NCI-H1092 treated with DMSO at 0.1 percent for 48 hours (cell line): ENCODE measurements around the gene MICB.
"Not testable (repeated sequence)": the region's sequence is repeated elsewhere in the genome, so short reads cannot be mapped to it uniquely, and the experiment has no call there.

Experiments used
- DNase-seq: peaks from one replicate; lab custom pipeline; 2025; lab: John Stamatoyannopoulos, UW

The MICB gene

GRCh38 chr6:31509036-31509435 lies 11.1 kb downstream of the MICB start:
- not testable (repeated sequence) for DNase-seq

GRCh38 chr6:31510007-31510406 lies 12.1 kb downstream of the MICB start:
- no peak for DNase-seq

- no peak for DNase-seq
Measured at GRCh38 chr6:31513456-31514165, 15.7 kb downstream of the MICB start.

GRCh38 chr6:31521835-31522234 lies 23.9 kb downstream of the MICB start:
- no peak for DNase-seq

GRCh38 chr6:31525553-31525931 lies 27.6 kb downstream of the MICB start:
- no peak for DNase-seq

GRCh38 chr6:31525932-31526591 lies 28.1 kb downstream of the MICB start:
- DNase-seq, result no peak

GRCh38 chr6:31528307-31528777 lies 30.4 kb downstream of the MICB start:
- DNase-seq, result no peak

GRCh38 chr6:31528821-31529328 lies 30.9 kb downstream of the MICB start, which contains the start of gene MCCD1:
MCCD1 (plus strand) TSS chr6:31528962; CDS start chr6:31529015, 53 bp downstream.
- no peak for DNase-seq

GRCh38 chr6:31529329-31530150 lies 31.6 kb downstream of the MICB start:
- DNase-seq, result no peak

GRCh38 chr6:31530659-31531058 lies 32.7 kb downstream of the MICB start:
- no peak for DNase-seq

GRCh38 chr6:31531162-31531561 lies 33.2 kb downstream of the MICB start:
- no peak for DNase-seq

- no peak for DNase-seq
Measured at GRCh38 chr6:31531771-31532643, 34.1 kb downstream of the MICB start.

- no peak for DNase-seq
Measured at GRCh38 chr6:31532644-31533454, 34.9 kb downstream of the MICB start.

- no peak for DNase-seq
Measured at GRCh38 chr6:31533455-31533841, 35.5 kb downstream of the MICB start.

- no peak for DNase-seq
Measured at GRCh38 chr6:31534011-31534410, 36.1 kb downstream of the MICB start.

GRCh38 chr6:31534521-31535040 lies 36.6 kb downstream of the MICB start:
- no peak for DNase-seq

GRCh38 chr6:31535538-31536324 lies 37.8 kb downstream of the MICB start:
- no peak for DNase-seq

GRCh38 chr6:31538805-31539400 lies 41.0 kb downstream of the MICB start:
- DNase-seq, result no peak

- no peak for DNase-seq
Measured at GRCh38 chr6:31540640-31541039, 42.7 kb downstream of the MICB start.
